Thymus (tissue), 11 donors: ENCODE data around the gene ANO8. TPM values are rescaled to one million over a fixed set of nuclear protein-coding genes. Genes with fewer than 3 reads are reported as not detected.
A peak's percentile ranks its signal among the peaks of the same experiment; 100 is the strongest.

Source experiments
- DNase-seq, 9 donors: peaks; one replicate each; pipeline ENCODE4 v3.0.0-alpha.2; 2013; ENCODE audit warnings: low spot score in 9 of 9, low read depth in 6 of 9, missing footprints in 1 of 9
- H3K27ac ChIP-seq, 2 donors: one replicate each; pipeline ENCODE4 v1.5.1; 2013; ENCODE audit warnings: control low read depth in 1 of 2, low read depth in 1 of 2, low read length in 1 of 2, mild to moderate bottlenecking in 1 of 2, moderate library complexity in 1 of 2
- H3K27me3 ChIP-seq, 2 donors: one replicate each; pipeline ENCODE4 v1.5.1; 2013; ENCODE audit warnings: low read length in 1 of 2; ENCODE audit not compliant: control insufficient read depth in 2 of 2, insufficient read depth in 1 of 2
- H3K36me3 ChIP-seq, 2 donors: one replicate each; pipeline ENCODE4 v1.5.1; 2013; ENCODE audit warnings: low read length in 1 of 2, mild to moderate bottlenecking in 1 of 2, moderate library complexity in 1 of 2; ENCODE audit not compliant: control insufficient read depth in 2 of 2, insufficient read depth in 2 of 2
- H3K4me1 ChIP-seq, 2 donors: one replicate each; pipeline ENCODE4 v1.5.1; 2013; ENCODE audit warnings: low read length in 2 of 2; ENCODE audit not compliant: control insufficient read depth in 2 of 2, insufficient read depth in 2 of 2
- H3K4me3 ChIP-seq, 2 donors: one replicate each; pipeline ENCODE4 v1.5.1; 2013; ENCODE audit warnings: low read length in 2 of 2, control low read depth in 1 of 2, mild to moderate bottlenecking in 1 of 2
- H3K9me3 ChIP-seq, 2 donors: one replicate each; pipeline ENCODE4 v1.5.1; 2013; ENCODE audit warnings: low read length in 1 of 2, mild to moderate bottlenecking in 1 of 2; ENCODE audit not compliant: control insufficient read depth in 2 of 2, insufficient read depth in 1 of 2
- WGBS: extraction: QIAGEN DNeasy Blood & Tissue Kit; methylation state at CpG from one replicate; pipeline ENCODE4 v1.1.7; 2013; 5-methylcytosine and 5-hydroxymethylcytosine counted together
- polyA plus RNA-seq: library from polyadenylated mRNA; stranded (reverse); fragments of 200-250 nt; gene quantifications from one replicate; pipeline ENCODE4 v1.2.3, GENCODE V29; 2013
- total RNA-seq: library from RNA; stranded (reverse); fragments of 120-200 nt; gene quantifications from one replicate; pipeline ENCODE4 v1.2.4, GENCODE V29; 2013
- donor health status: healthy.

The ANO8 gene
- total and polyA plus RNA-seq, 2 donors: 2.2 to 13.5 TPM

DNA sequence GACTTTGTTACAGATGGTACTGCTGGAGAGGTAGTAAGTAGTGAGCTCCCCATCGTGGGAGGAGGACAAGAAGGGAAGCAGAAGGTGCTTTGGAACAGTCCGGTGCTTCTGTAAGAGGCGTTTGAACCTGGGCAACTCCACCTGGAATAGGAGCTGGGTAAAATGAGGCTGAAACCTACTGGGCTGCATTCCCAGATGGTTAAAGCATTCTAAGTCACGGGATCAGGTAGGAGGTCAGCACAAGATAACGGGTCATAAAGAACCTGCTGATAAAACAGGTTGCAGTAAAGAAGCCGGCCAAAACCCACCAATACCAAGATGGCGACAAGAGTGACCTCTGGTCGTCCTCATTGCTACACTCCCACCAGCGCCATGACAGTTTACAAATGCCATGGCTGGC lies 47.9 kb downstream of the ANO8 start:
- Histone ChIP-seq H3K27me3 (peaks cover 0 to 11% of the 10 kb centered on the region in 2 donors), H3K36me3 (peaks cover 0 to 5% of the 10 kb centered on the region in 2 donors), H3K9me3 (no peaks in the 10 kb centered on the region), H3K4me1 (peaks cover under 1 to 8% of the 10 kb centered on the region in 2 donors), H3K4me3 (no peak overlapping the region), H3K27ac (no peak overlapping the region)
- 96% methylated on average over 9 of the region's 9 CpGs for WGBS
- no peak for DNase-seq

DNA sequence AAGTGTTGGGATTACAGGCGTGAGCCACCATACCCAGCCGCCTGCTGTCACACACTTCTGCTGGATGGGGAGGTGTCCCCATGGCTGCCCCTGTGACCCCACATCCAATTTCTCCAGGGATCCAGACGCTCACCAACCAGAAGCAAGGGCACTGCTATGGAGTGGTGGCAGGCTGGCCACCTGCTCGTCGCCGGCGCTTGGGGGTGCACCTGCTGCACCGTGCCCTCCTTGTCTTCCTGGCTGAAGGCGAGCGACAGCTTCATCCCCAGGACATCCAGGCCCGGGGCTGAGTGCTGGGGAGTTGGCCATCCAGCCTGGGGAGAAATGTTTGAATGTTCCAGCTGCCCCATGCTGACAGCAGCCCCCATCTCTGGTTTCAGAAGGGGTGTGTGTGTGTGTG lies 48.4 kb downstream of the ANO8 start:
- H3K4me3 ChIP-seq: no peak overlapping the region
- peaks cover 0 to 5% of the 10 kb centered on the region in 2 donors for H3K36me3 ChIP-seq
- H3K4me1 ChIP-seq: peaks cover 3 to 13% of the 10 kb centered on the region in 2 donors
- H3K9me3 ChIP-seq: no peaks in the 10 kb centered on the region
- H3K27ac ChIP-seq: no peak overlapping the region
- WGBS: 97% methylated on average over 11 of the region's 11 CpGs
- peaks cover 0 to 16% of the 10 kb centered on the region in 2 donors for H3K27me3 ChIP-seq
- DNase-seq: no peak

DNA sequence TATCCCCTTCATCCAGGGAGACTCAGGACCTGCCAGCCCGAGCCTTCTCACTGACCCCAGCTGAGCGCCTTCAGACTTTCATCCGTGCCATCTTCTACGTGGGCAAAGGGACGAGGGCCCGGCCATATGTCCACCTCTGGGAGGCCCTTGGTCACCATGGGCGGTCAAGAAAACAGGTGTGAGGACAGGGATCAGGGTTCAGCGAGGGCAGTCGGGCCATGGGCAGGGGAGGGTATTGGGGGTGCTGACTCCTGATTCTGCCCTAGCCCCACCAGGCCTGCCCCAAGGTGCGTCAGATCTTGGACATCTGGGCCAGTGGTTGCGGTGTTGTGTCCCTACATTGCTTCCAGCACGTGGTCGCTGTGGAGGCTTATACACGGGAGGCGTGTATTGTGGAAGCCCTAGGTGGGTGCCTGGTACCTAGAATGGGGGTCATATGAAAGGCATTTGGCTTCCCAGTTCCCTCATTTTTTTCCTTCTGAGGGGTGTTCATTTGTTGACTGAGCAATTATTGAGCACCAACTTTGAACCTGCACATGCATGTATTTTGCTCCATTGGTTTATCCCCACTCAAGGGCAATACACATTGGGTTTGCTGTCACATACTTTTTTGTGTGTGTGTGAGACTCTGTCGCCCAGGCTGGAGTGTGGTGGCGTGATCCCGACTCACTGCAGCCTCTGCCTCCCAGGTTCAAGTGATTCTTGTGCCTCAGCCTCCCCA lies 49.1 kb downstream of the ANO8 start:
- peaks cover 3 to 16% of the 10 kb centered on the region in 2 donors for H3K4me1 ChIP-seq
- WGBS: 93% methylated on average over 18 of the region's 18 CpGs
- H3K9me3 ChIP-seq: no peaks in the 10 kb centered on the region
- no peak for DNase-seq
- H3K27me3 ChIP-seq: peaks cover 0 to 18% of the 10 kb centered on the region in 2 donors
- H3K4me3 ChIP-seq: no peak overlapping the region
- no peak overlapping the region for H3K27ac ChIP-seq
- H3K36me3 ChIP-seq: peaks cover 0 to 5% of the 10 kb centered on the region in 2 donors

DNA sequence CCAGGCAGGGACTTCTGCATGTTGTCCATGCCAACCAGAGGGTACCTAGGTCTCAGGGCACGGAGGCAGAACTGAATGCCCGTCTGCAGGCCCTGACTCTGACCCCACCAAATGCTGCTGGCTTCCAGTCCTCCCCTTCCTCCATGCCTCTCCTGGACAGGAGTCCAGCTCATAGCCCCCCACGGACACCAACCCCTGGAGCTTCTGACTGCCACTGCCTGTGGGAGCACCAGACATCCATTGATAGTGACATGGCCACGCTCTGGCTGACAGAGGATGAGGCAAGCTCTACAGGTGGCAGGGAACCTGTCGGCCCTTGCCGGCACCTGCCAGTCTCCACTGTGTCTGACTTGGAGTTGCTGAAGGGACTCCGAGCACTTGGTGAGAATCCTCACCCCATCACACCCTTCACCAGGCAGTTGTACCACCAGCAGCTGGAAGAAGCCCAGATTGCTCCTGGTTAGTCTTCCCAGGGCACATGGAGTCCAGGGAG lies 51.1 kb downstream of the ANO8 start:
- 97% methylated on average over 7 of the region's 7 CpGs for WGBS
- DNase-seq: no peak
- Histone ChIP-seq H3K4me3 (no peak overlapping the region), H3K36me3 (peaks cover 7 to 17% of the 10 kb centered on the region in 2 donors), H3K27ac (no peak overlapping the region), H3K4me1 (peaks cover 3 to 16% of the 10 kb centered on the region in 2 donors), H3K27me3 (peaks cover 0 to 15% of the 10 kb centered on the region in 2 donors), H3K9me3 (no peaks in the 10 kb centered on the region)

DNA sequence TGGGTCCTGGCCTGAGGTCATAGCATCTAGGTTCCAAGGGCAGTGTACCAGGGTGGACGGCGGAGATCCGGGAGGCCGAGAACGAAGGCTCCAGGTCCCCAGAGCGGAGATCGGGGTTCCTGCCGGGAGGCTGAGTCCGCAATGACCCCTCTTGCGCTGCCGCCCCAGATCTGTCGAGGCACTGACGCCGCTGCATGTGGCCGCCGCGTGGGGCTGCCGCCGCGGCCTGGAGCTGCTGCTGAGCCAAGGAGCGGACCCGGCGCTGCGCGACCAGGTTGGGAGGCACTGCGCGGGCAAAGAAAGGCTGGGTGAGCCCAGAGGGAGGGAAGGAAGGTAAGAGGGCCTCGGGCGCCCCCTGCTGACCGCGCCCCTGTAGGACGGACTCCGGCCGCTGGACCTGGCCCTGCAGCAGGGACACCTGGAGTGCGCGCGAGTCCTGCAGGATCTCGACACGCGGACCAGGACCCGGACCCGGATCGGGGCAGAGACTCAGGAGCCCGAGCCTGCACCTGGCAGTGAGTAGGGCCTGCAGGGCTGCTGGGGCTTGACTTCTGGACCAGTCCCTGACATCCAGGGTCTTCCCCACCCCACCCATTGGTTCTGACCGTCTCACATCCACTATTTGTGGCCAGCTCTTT lies 52.0 kb downstream of the ANO8 start:
- H3K27ac ChIP-seq: no peak overlapping the region
- peak overlapping the region; percentile 45 to 49 for H3K4me3 ChIP-seq
- H3K36me3 ChIP-seq: peaks cover 10 to 22% of the 10 kb centered on the region in 2 donors
- DNase-seq: peak in 3 of 9 donors; percentile 73 to 82 (median 80)
- peaks cover 3 to 16% of the 10 kb centered on the region in 2 donors for H3K4me1 ChIP-seq
- no peaks in the 10 kb centered on the region for H3K9me3 ChIP-seq
- peaks cover 0 to 15% of the 10 kb centered on the region in 2 donors for H3K27me3 ChIP-seq
- WGBS: 6% methylated on average over 45 of the region's 45 CpGs

DNA sequence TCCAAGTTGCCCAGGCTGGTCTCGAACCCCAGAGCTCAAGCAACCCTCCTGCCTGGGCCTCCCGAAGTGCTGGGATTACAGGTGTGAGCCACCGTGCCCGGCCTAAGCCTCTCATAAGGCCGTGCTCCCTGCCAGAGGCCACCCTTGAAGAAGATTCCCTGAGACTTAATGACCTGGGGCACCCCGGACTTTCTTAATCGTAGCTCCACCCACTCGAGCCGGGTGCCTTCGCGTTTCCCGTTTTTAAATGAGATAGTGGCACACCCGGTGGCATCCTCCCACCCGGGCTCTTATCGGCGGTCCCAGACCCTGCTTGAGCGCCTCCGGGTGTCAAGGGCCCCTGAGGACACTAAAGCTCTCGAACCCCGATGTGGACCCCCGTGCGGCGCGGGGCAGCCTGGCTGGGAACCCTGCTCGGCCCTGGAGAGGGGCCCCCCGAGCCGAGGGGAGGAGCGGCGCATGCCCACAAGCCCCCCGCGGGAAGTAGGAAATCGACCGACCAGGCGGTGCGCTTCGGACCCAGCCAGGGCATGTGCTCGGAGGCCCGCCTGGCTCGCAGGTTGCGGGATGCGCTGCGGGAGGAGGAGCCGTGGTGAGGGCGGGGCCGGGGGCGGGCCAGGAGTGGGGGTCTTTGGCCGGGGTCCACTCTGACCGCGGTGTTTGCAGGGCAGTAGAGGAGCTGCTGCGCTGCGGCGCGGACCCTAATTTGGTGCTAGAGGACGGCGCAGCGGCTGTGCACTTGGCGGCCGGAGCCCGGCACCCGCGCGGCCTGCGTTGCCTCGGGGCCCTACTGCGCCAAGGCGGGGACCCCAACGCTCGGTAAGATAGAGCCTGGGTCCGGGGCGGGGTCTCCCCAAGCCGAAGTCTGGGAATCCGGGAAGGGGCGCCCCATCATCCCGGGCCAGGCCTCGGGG lies 53.0 kb downstream of the ANO8 start, which contains the start of gene ANKLE1:
Gene ANKLE1 (plus strand): TSS at position 511 of the 914 bp plus-strand sequence. CDS start 20 bp downstream, at position 531.
- Histone ChIP-seq H3K4me1 (peaks cover 3 to 16% of the 10 kb centered on the region in 2 donors), H3K27me3 (peaks cover 0 to 15% of the 10 kb centered on the region in 2 donors), H3K9me3 (no peaks in the 10 kb centered on the region), H3K4me3 (peak within 1 kb of the TSS; percentile 45 to 49), H3K27ac (peak within 1 kb of the TSS in 1 of 2 donors; percentile 31), H3K36me3 (peaks cover 17 to 30% of the 10 kb centered on the region in 2 donors)
- WGBS: 6% methylated on average over 75 of the region's 75 CpGs
- peak in 3 of 9 donors; percentile 34 to 65 (median 36) for DNase-seq

DNA sequence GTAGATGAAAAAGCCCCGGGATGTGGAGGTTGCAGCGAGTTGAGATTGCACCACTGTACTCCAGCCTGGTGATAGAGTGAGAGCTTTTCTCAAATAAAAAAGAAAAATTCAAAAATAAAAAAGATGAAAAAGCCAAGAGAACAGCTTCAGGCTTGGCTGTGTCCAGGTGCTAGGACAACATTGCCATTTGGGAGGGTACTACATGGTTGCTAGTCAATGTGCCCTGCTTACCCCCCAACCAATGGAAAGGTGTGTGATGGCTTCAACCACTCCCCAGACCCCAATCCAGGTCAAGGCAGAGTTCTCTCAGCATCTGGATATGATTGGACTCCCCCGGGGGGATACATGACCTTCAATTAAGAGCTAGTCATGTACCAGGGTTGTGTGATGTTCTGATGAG lies 55.2 kb downstream of the ANO8 start:
- Histone ChIP-seq H3K9me3 (no peaks in the 10 kb centered on the region), H3K27me3 (peaks cover 0 to 15% of the 10 kb centered on the region in 2 donors), H3K27ac (no peak overlapping the region), H3K4me1 (peaks cover 3 to 16% of the 10 kb centered on the region in 2 donors), H3K4me3 (no peak overlapping the region), H3K36me3 (peaks cover 34 to 48% of the 10 kb centered on the region in 2 donors)
- no peak for DNase-seq
- WGBS: 96% methylated on average over 3 of the region's 3 CpGs

DNA sequence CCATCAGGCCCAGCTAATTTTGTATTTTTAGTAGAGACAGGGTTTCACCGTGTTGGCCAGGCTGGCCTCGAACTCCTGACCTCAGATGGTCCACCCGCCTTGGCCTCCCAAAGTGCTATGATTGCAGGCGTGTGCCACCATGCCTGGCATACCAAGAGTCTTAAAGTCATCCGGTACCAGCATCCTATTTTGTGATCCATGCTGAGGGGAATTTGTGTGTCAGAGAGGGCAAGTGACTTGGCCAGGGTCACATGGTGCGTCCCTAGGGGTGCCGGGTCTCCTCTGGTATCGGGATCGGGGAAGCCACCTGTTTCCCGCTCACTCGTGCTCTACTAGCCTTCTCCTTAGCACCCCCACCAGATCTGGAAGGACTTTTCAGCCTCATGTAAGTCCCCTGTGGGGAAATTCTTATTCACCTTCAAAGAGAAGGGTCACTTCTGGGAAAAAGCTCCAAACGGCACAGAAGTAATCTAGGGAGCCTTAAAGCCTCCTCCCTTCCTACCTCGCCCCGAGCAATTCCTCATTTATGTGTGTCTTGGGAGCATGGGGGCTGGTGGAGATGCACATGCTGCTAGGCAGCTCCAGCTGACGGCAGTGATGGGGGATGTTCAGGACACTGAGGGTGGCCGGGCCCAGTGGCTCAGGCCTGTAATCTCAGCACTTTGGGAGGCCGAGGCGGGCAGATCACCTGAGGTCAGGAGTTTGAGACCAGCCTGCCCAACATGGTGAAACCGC lies 59.0 kb downstream of the ANO8 start:
- WGBS: 97% methylated on average over 19 of the region's 19 CpGs
- Histone ChIP-seq H3K4me3 (no peak overlapping the region), H3K36me3 (peaks cover 56 to 73% of the 10 kb centered on the region in 2 donors), H3K4me1 (no peaks in the 10 kb centered on the region), H3K9me3 (no peaks in the 10 kb centered on the region), H3K27me3 (no peaks in the 10 kb centered on the region), H3K27ac (no peak overlapping the region)
- no peak for DNase-seq
